ENCODE results near the gene ACD.

ACD gene

DNA sequence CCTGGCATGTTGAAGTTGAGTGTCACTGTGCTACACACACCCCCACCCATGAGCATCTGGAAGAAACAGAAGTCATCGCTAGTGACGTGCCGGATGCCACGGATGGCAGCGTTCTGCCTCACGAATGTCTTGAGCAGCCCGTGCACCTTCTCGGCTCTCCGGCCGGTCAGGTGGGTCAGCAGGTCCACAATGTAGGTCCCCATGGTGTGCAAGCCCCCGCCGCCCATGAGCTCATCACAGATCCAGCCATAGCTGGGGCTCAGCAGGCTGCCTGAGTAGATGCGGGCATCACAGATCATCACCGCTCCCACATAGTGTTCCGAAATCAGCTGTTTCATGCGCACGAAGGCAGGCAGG lies 15.5 kb upstream of the ACD start:
- no peak for DNase-seq

DNA sequence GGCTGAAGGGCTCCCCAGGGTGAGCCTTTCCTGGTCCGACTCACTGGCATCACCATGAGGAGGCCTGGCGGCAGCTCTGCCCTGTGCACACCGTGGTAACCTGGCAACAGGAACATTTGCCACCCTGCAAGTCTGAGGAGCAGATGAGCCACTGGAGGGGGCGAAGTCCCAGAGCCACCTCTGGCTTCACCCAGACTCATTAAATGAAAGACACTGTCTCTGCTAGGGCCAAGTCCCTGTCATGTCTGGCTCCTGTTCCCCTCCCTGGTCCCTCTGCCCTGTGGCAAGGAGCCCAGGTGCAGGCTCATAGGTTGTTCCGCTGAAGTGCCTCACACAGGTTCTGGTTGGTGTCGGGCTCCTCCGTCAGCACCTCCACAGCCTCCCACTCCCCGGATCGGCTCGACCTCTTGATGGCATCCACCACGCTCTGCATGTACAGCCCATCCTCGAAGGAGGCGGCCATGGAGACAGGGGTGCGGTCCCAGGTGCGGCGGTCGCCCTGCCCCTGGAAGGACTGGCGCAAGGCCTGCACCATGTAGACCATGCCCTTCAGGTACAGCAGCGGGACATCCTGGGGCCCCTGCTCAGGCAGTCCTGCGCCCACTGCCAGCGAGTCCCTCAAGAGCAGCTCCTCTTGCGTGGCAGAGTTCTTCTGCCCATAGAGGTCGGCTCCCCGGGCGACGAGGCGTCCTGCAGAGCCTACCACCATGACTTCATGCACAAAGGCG lies 15.0 kb upstream of the ACD start:
- no peak for DNase-seq

DNA sequence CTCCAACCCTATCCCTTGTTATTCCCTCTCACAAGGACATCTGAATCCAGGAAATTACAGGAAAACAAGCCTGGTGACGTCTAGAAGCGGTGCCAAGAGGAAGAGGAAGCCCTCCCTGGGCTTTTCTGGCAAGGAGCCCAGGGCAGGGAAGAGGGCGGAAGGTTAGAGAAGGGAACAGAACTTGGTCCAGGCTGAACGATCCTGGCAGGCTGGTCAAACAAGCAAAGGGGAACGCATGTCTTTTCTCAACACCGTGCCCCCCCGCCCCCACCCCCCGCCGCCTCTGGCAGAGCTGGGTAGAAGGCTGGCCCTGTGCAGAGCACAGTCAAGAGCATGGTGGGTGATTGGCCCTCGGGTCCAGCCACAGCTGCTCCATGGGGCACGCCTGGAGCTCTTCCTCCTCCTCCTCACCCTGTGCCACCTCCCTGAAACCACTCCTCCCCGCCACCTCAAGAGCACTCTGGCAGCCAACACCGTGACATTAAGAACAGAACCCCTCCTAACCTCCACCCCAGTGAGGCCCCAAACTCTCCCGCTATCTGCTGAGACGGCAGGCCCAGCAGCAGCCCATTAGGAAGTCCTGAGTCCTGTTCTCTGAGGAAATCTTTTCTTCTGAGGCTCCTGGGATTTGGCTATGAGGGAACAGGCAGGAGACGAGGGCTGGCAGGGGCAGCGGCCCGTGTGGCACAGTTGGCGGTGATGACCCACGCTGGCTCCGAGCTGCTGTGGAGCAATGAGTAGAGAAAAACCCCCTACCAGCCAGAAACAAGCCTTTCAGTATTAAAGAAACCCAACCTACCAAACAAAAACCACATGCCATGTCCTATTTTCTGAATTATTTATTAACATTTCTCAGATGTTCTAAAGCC lies 13.9 kb upstream of the ACD start:
- DNase-seq, result no peak

DNA sequence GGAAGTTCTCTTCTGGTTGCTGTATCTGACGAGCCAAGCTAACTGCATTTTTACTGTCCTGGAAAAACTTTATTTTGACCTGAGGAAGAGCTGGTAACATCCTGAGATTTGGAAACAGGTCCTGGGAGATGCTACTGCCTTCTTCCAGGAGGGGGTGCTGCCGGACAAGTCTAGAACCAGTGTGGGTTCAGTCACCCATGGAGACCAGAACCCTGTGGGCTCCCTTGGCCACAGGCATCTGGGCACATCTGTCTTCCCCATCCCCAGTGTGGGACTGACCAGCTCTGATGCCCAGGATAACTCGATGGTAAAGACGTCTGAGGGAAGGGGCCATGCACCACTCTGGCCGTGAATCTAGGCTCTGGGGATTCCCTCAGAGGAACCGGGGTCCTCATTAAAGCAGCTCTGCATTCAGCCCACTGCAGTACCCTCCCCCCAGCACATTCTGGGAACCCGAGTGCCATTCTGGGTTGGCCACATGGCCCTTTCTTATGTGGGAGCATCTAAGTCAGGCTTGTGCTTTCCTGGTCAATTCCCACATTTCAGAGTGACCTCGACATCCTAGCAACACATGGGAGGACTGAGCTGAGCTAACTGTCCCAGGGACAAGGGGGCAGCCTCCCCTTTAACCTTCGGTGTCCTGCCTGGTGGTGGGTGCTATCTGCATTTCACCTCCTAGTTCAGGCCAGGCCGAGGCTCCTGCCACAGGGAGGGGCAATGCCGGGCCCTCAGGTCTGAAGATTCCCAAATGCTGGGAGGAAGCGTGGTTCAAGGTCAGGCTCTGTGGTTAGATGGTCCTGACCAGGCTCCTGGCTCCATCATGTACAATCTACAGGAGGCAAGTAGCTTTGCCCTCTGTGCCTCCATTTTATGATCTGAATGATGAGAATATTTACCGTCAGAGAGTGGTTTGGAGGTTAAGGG lies 12.9 kb upstream of the ACD start:
- no peak for DNase-seq

GRCh38 chr16:67672306-67672705 lies 12.2 kb upstream of the ACD start:
- no peak for DNase-seq

DNA sequence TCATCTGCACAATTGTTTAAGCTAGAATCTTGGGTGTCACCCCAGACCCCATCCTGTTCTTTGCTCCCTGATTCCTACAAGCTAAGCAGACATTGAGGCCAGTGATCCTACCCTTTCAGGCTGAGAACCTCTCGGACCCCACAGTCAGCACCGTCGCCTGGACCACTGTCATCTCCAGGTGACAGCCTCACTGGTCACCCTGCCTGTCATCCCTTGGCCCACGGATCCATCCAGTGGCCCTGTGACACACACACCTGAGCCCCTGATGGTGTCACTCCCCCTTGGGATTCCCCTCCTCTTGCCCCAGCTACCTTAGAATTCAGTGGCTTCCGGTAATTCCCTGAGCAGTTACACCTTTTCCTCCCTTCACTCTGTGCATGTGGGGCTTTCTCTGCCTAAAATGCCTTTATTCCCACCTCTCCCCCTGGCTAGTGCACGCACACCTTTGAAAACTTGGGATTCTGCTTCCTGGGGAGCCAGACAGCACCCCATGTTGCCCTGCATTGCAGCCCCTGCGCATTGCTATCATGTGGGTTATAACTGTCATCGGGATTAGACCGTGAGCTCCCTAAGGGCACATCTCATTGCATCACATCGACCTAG lies 9.5 kb upstream of the ACD start:
- no peak for DNase-seq

- DNase-seq, result no peak
Measured at GRCh38 chr16:67668495-67669157, 8.6 kb upstream of the ACD start.

DNA sequence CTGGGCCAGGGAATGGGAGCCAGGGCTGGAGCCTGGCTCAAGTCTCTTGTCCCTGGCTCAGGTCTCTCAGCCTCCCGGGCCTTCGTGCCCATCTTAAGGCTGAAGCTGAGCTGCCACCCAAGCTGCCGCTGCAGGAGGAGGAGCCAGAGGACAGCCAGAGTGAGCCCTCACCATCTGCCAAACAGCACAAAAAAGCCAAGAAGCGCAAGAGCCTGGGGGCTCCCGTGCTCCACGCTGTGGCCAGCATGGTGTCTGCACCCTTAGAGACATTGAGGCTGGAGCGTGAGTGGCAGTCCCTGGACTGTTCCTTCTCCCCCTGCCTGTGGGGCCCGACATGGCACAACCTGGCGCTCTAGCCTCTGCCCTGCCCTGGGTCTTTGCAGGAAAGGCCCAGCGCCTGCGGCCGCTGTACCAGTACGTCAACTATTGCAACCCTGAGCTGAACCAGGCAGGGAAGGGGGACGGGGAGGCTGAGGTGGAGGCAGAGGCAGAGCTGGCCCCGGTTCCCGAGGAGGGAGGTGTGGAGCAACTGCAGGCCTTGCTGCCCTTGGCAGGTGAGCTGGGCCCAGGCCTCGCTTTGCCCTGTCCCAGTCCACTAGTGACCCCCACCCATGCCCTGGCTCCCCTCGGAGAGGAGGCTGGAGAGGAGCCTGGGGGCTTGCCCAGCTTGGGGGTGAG lies 7.9 kb upstream of the ACD start:
- peak; percentile 61 for DNase-seq

GRCh38 chr16:67667453-67667816 lies 7.4 kb upstream of the ACD start:
- no peak for DNase-seq

DNA sequence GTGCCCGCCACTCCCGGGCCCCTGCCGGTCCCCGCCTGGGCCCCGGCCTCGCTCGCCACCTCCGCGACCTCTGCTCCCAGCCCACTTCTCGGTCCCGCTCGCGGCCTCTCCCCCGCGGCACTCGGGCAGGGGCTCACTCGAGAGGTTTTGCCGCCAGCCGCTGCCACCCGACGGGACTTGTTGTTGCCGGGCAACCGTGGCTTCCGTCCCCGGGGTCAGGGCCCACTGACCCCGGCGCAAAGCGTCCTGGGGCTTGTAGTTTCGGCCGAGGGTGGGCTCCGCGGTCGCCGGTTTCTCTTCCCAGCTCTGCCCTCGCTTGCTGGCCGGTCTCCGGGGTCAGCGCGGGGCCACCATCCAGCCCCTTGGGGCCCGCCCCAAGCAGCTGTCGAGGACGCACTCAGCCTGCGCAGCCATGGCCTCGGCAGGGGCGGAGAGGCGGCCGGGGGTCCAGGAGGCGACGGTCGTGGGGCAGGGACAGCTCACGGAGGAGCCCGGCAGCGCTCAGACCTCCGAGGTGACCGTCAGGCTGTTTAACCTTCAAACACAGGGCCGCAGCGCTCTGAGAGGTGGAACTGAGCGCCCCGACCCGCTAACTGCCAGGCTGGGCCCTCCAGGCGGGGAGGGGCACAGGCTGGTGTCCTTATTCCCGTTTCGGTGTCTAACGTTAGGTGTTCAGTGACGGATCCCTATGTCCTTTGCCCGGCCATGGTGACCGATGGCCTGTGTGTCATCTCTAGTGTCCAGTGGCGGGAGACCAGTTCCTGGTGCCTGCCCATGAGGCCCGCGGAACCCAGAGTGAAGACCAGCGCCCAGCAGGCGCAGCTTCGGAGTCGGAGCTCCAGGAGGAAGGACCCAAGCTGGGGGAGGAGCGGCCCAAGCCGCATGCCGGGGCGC lies 6.7 kb upstream of the ACD start, which contains the start of the genes C16orf86 and ENKD1:
Gene C16orf86, plus strand, starts transcription at position 256 of the 894 bp plus-strand sequence. Its CDS starts 157 bp downstream, at position 413.
Gene ENKD1, minus strand, starts transcription at position 192 of the 894 bp plus-strand sequence. CDS start 308 bp downstream, outside the sequence.
- DNase-seq, result peak; percentile 70

GRCh38 chr16:67666032-67666551 lies 6.0 kb upstream of the ACD start:
- no peak for DNase-seq

- DNase-seq, result no peak
Measured at GRCh38 chr16:67665598-67665997, 5.5 kb upstream of the ACD start.

DNA sequence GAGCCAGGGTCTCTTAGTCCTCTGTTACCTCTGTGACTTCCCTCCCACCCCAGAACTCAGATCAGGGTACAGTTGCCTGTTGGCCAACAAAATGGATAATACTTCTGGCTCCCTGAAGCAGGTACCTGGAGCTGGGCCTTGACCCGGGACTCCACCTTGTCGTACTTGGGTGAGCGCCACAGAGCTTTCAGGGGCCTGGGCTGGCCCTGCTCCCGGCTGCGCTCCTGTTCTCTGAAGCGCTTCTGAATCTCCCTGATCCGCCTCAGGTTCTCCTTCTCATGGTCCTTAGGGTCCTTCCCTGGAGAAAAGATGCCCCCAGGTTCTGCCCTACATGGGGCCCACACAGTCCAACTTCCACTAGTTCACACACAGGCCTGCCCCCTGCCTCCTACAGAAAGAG lies 4.8 kb upstream of the ACD start:
- no peak for DNase-seq

- DNase-seq, result no peak
Measured at GRCh38 chr16:67664258-67664657, 4.2 kb upstream of the ACD start.

DNA sequence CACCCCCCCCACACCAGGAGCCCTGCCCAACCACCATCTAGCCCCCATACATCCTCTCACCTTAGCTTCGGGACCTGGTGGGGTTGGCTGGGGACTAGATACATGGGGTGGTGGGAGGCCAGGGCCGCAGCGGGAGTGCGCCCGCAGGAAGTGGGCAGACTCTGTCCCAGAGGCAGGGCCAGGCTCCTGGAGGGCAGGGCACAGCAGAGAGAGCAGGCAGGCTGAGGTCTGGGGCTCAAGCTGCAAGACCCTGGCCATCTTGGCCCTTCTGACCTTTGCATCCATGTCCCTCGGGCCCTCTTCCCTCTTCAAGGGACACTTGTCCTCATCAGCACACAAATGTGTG lies 3.8 kb upstream of the ACD start:
- no peak for DNase-seq

DNA sequence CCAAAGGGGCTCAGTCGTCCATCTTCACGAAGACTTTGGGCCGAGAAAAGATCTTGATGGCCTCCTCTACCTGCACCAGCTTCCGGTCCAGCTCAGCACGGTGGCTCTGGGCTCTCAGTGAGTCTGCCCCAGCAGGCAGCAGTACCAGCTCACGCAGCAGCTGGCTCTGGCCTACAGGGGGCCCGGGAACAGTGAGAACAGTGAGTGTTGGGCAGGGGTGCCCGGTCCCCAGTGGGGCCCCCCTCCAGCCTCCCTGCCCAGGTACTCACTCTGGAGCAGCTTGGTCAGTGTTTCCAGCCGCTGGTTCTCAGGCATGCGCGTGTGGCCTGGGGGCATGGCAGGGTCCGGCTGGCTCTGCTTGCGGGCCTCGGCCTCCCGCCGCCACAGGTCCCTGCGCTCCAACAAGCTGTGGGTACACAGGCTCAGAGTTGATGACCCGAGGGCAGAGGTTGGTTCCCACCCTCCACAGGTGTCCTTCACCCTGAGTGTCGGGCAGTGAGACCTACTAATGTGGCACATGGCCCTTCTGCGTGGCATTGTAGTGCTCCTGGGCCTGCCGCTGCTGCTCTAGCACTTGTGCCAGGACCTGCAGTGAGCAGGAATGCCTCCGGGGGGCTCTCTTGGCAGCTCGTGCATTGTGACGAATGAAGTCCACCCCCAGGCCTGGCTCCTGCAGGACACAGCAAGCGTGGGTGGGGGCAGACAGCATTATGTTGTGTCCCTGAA lies 3.3 kb upstream of the ACD start:
- DNase-seq, result no peak

- DNase-seq, result no peak
Measured at GRCh38 chr16:67662653-67663010, 2.6 kb upstream of the ACD start.

DNA sequence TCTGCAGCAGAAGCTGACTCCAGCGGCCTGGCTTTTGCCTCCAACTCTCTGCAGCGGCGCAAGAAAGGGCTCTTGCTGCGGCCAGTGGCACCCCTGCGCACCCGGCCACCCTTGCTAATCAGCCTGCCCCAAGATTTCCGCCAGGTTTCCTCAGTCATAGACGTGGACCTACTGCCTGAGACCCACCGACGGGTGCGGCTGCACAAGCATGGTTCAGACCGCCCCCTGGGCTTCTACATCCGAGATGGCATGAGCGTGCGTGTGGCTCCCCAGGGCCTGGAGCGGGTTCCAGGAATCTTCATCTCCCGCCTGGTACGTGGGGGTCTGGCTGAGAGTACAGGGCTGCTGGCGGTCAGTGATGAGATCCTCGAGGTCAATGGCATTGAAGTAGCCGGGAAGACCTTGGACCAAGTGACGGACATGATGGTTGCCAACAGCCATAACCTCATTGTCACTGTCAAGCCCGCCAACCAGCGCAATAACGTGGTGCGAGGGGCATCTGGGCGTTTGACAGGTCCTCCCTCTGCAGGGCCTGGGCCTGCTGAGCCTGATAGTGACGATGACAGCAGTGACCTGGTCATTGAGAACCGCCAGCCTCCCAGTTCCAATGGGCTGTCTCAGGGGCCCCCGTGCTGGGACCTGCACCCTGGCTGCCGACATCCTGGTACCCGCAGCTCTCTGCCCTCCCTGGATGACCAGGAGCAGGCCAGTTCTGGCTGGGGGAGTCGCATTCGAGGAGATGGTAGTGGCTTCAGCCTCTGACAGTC lies 2.0 kb upstream of the ACD start:
- DNase-seq, result no peak
